ENCODE results near the gene RAB33B.

The RAB33B gene

DNA sequence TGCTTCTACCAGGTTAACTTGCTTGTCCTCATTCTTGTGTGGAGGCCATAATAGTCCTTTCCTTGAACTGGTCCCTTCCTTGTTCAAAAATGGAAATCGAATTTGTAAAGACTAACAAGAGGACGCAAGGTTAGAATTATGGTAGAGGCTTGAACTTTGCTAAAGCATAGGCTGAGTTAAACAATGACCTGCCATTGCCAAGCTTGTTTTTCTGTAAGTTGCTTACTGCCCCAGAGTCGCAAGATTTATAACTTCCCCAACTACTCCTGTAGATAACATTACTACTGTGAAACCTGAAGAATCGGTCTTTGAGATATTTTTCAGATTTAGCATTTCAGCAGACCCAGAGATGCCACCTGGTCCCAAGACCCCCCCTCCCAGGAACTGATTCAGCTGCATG, 45.3 kb downstream of the RAB33B start:
- no peak overlapping the region for H3K27ac ChIP-seq
- TF ChIP-seq, protein P1, sequence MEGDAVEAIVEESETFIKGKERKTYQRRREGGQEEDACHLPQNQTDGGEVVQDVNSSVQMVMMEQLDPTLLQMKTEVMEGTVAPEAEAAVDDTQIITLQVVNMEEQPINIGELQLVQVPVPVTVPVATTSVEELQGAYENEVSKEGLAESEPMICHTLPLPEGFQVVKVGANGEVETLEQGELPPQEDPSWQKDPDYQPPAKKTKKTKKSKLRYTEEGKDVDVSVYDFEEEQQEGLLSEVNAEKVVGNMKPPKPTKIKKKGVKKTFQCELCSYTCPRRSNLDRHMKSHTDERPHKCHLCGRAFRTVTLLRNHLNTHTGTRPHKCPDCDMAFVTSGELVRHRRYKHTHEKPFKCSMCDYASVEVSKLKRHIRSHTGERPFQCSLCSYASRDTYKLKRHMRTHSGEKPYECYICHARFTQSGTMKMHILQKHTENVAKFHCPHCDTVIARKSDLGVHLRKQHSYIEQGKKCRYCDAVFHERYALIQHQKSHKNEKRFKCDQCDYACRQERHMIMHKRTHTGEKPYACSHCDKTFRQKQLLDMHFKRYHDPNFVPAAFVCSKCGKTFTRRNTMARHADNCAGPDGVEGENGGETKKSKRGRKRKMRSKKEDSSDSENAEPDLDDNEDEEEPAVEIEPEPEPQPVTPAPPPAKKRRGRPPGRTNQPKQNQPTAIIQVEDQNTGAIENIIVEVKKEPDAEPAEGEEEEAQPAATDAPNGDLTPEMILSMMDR (conservative IDR thresholded peaks at IDR 0.05), result no peak
- no peak for TF ChIP-seq ZFX (IDR thresholded peaks at IDR 0.05)

DNA sequence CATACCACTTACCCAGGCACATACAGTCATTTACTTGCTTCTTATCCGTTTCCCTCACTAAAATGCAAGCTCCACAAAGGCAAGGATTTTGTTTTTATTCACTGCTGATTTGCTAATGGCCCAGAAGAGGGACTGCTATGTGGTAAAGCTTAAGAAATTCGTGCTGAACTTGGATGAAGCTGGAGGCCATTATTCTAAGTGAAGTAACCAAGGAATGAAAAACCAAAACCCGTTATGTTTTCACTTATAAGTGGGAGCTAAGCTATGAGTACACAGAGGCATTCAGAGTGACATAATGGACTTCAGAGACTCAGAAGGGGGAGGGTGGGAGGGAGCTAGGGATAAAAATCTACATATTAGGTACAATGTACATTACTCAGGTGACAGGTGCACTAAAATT, 47.2 kb downstream of the RAB33B start:
- TF ChIP-seq, protein P1 (conservative IDR thresholded peaks at IDR 0.05), result no peak
- no peak for TF ChIP-seq ZFX (IDR thresholded peaks at IDR 0.05)
- H3K27ac ChIP-seq, result no peak overlapping the region

DNA sequence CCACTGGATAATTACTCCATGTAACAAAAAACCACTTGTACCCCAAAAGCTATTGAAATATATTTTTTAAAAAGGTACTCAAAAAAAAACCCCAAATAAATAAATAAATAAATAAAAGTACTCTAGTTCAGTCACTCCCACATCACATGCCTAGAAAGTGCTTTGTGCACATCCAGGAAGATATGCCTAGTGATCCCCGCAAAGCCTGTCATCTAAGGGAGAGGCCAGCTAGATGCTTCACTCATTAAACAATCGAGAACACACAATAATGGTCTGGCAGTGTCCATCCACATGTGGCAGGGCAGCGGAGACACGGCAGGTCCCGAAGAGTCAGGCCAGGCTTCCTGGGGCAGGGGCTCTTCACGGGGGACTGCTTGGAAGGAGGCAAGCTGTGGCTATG, 47.6 kb downstream of the RAB33B start:
- no peak for TF ChIP-seq ZFX (IDR thresholded peaks at IDR 0.05)
- TF ChIP-seq, protein P1 (conservative IDR thresholded peaks at IDR 0.05), result no peak

DNA sequence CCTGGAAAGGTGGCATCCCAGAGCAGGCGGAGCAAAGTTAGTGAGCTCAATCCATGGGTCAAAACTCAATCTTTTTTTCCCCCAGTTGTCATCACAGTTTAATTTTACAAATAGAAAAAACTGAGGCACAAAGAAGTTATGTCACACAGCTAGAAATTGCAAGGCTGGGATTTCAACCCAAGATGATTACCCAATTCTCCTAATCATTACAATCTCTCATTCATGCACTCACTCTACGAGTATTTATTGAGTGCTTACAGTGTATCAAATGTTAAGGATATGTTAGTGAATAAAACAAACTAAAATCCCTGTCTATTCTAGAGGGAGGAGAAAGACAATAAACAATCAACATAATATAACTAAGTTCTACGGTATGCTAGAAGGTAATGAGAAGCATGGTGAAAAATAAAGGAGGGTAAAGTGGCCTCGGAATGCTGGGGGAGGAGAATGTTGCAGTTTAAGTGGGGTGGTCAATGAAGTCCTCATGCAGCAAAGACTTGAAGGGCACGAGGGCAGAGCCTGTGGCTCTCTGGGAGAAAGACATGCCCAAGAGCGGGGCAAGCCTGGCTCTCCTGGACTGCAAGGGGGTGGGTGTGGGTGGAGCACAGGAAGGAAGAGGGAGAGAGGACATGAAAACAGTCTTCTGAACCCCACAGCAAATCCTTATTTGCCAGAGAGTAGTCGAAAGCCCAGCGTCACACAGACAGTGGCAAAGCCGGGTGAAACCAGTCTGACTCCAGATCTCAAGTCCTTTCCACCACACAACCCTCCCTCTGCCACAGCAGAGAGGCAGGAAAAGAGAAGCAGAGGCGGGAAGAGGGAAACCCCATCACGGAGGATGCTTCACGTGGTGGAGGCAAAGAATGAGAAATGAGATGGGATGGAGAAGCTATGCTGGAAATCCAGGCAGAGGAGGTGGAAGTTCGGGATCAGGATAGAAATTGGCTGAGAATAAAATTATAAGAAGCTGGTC, 48.3 kb downstream of the RAB33B start:
- no peak overlapping the region for H3K27ac ChIP-seq
- TF ChIP-seq, protein P1 (conservative IDR thresholded peaks at IDR 0.05), result no peak
- TF ChIP-seq ZFX (IDR thresholded peaks at IDR 0.05), result no peak

More for the DNA sequence above, 47.6 kb downstream of the RAB33B start:
- H3K27ac ChIP-seq, result no peak overlapping the region

DNA sequence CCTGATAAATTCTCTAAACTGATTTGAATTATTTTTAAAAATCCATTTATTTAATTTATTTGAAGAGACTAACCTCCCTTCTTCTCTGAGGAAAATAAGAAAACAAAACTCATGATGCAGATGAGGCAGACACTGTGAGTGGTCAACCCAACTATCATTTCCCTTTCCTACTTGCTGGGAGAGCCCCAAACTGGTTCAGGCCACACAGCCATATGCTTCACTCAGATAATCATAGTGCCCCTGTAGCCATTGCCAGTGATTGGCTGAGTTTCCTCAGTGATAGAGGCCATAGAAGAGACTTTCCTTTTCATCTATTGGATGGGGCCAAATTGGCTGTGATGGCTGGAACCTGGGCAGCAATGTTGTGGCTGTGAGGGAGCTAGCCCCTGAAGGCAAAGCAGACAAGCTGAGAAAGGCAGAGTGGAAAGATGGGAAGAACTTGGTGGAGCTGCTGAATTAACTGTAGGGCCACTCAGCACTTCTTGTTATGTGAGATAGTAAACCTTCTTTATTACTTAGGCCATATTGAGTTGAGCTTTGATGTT, 49.8 kb downstream of the RAB33B start:
- no peak for TF ChIP-seq ZFX (IDR thresholded peaks at IDR 0.05)
- TF ChIP-seq, protein P1 (conservative IDR thresholded peaks at IDR 0.05), result no peak
- no peak overlapping the region for H3K27ac ChIP-seq

DNA sequence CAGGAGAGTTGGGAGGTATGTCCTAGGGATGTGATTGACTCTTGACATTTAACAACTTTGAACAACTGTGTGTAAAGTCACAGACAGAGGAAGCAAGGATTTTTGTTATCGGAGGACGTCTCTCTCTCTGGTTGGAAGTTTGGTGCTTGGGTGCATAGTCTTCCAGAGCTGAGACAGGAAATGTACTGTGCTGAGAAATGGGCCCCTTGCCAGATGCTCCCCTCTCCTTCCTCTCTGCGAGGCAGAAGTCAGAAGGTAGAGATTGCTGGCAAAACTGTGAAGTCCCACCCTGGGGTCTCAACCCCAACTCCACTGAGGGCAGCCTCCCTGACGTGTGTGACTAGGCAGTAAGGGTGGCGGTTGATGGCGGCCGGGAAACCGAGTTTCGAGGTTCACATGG, 52.9 kb downstream of the RAB33B start:
- TF ChIP-seq, protein P1 (conservative IDR thresholded peaks at IDR 0.05), result no peak
- TF ChIP-seq ZFX (IDR thresholded peaks at IDR 0.05), result no peak
- H3K27ac ChIP-seq, result no peak overlapping the region

DNA sequence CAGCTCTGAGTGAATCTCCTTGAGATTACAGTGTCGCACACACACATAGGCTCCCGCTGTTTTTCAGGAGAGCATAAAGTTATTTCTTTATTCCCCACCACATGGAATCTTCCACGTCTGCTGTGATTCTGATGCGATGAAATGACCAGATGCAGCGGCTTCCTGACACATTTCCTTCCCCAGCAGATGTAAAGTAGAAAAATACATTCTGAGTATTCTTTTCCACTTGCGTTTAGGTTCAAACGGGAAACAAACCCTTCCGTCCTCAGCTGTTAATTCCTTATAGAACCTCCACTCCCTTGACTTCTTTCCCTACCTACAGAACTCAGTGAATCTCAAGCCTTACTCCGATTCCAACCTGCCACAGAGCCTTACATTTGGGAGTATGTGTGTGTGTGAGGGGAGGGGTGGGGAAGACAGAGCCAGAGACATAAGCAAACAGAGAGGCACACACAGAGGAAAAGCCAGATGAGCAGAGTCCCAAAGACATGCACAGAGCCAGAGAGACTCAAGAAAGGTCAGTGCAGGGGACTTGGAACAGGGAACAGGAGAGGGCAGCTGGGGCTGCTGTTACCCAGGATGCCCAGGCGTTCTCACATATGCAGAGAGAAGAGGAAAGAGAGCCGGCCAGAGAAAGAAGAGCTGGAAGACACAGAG, 54.8 kb downstream of the RAB33B start:
- no peak overlapping the region for H3K27ac ChIP-seq
- no peak for TF ChIP-seq ZFX (IDR thresholded peaks at IDR 0.05)
- TF ChIP-seq, protein P1 (conservative IDR thresholded peaks at IDR 0.05), result no peak
